Tibial artery (tissue), 4 donors: Measurements from ENCODE around the gene VPS37C.

Experiments used
- DNase-seq, 2 donors: peaks; one replicate each; pipeline ENCODE4 v3.0.0-alpha.2; 2019
- H3K27ac ChIP-seq, 2 donors: fragments of 200-600 bp; sonication (generic) in 1 of 2; 1 replicate in 1 of 2; 2 replicates in 1 of 2; pipeline ENCODE4 v1.5.1; 2018 to 2019; ENCODE audit warnings: mild to moderate bottlenecking in 1 of 2
- H3K27me3 ChIP-seq, 2 donors: fragments of 200-600 bp; sonication (generic) in 1 of 2; one replicate each; pipeline versions ENCODE4 v1.5.1 to v1.6.0; 2016 to 2019
- H3K36me3 ChIP-seq, 3 donors: fragments of 200-600 bp; sonication (generic) in 2 of 3; one replicate each; pipeline ENCODE4 v1.5.1; 2016 to 2019; ENCODE audit warnings: mild to moderate bottlenecking in 2 of 3
- H3K4me1 ChIP-seq, 4 donors: fragments of 200-600 bp; sonication (generic) in 2 of 4; 1 replicate in 3 of 4; 2 replicates in 1 of 4; pipeline ENCODE4 v1.5.1; 2016 to 2019
- H3K4me3 ChIP-seq, 2 donors: fragments of 200-600 bp; sonication (generic) in 1 of 2; 1 replicate in 1 of 2; 2 replicates in 1 of 2; pipeline ENCODE4 v1.5.1; 2018 to 2019; ENCODE audit warnings: mild to moderate bottlenecking in 2 of 2
- H3K9me3 ChIP-seq, 3 donors: fragments of 200-600 bp; sonication (generic) in 1 of 3; one replicate each; pipeline ENCODE4 v1.5.1; 2016 to 2019
- CTCF ChIP-seq, 2 experiments: fragments of 200-600 bp in 1 of 2; fragments of 450-650 bp in 1 of 2; IDR thresholded peaks; one replicate each; pipeline ENCODE4 v1.5.1; 2017 to 2019; ENCODE audit warnings: antibody characterized with exemption in 2 of 2, mild to moderate bottlenecking in 1 of 2, moderate library complexity in 1 of 2
- intact Hi-C: fragments of 100-400 bp; cut with DNase I; formaldehyde crosslinking; loops from one replicate; pipeline ENCODE4 v1.15.0; 2023; ENCODE audit warnings: low total_unique reads

The VPS37C gene

DNA sequence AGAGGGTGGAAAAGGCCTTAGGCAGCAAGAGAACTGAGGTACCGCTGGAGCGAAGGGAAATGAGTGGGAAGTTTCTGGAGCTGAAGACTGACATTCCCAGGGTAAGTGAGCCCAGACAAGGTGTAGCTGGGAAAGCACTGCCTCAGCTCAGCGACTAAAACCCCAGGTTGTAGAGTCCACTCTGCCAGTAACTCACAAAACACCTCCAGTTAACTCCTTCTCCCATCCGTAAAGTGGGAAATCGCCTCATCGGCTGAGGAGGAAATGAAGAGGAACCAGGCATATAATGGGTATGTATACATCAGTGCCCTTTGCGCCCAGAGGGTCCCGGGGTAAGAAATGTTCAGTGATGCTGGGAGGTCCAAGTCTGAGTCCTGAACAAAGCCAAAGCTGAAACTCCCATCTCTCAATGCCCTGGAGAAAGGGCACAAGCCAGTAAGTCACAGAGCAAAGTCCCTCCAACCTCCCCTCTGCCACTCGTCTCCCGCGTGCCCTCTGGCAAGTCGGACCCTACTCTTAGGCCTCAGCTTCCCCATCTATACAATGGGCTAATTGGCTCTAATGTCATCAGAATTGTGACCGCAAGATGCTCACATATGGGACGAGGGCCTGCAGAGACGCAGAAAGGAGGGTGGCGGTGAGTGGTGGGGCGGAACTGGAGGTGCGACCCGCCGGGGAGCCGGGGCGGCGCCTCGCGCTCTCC lies 588 bp downstream of the VPS37C start:
- no peak for DNase-seq
- no peaks in the 10 kb centered on the region for H3K9me3 ChIP-seq
- peak overlapping the region; percentile 68 to 85 for H3K4me3 ChIP-seq
- H3K27ac ChIP-seq, result peak overlapping the region; percentile 91 to 98
- no peaks in the 10 kb centered on the region for H3K36me3 ChIP-seq
- intact Hi-C loops, result loop anchor here (2.0 kb wide), 1 partner anchor 26 kb away; no protein-coding TSS in a partner anchor
- peaks cover 0 to 34% (median 22%) of the 10 kb centered on the region in 4 donors for H3K4me1 ChIP-seq
- no peaks in the 10 kb centered on the region for H3K27me3 ChIP-seq
- TF ChIP-seq CTCF (IDR thresholded peaks at IDR 0.05), result no peak

- Histone ChIP-seq H3K27me3 (no peaks in the 10 kb centered on the region), H3K4me1 (peaks cover 0 to 40% (median 23%) of the 10 kb centered on the region in 4 donors), H3K4me3 (no peak overlapping the region), H3K9me3 (no peaks in the 10 kb centered on the region), H3K36me3 (no peaks in the 10 kb centered on the region), H3K27ac (peak overlapping the region; percentile 54 to 91)
- TF ChIP-seq CTCF (IDR thresholded peaks at IDR 0.05), result no peak
- intact Hi-C loops, result no loop called here
- no peak for DNase-seq
Measured at GRCh38 chr11:61158691-61159381, 2.4 kb downstream of the VPS37C start.

- H3K27ac ChIP-seq, result peak overlapping the region in 1 of 2 donors; percentile 91
- intact Hi-C loops, result no loop called here
- H3K4me1 ChIP-seq, result peaks cover 0 to 50% (median 34%) of the 10 kb centered on the region in 4 donors
- DNase-seq, result no peak
- H3K4me3 ChIP-seq, result no peak overlapping the region
- no peaks in the 10 kb centered on the region for H3K36me3 ChIP-seq
- TF ChIP-seq CTCF (IDR thresholded peaks at IDR 0.05), result no peak
- no peaks in the 10 kb centered on the region for H3K27me3 ChIP-seq
- H3K9me3 ChIP-seq, result no peaks in the 10 kb centered on the region
Measured at GRCh38 chr11:61157743-61158142, 3.5 kb downstream of the VPS37C start.

- no peak overlapping the region for H3K27ac ChIP-seq
- intact Hi-C loops, result no loop called here
Measured at GRCh38 chr11:61155741-61156140, 5.5 kb downstream of the VPS37C start.

GRCh38 chr11:61155312-61155711 lies 5.9 kb downstream of the VPS37C start:
- intact Hi-C loops, result no loop called here
- no peaks in the 10 kb centered on the region for H3K27me3 ChIP-seq
- H3K4me1 ChIP-seq, result peaks cover 0 to 62% (median 48%) of the 10 kb centered on the region in 4 donors
- no peaks in the 10 kb centered on the region for H3K9me3 ChIP-seq
- no peak for TF ChIP-seq CTCF (IDR thresholded peaks at IDR 0.05)
- peak in 1 of 2 donors; percentile 16 for DNase-seq
- no peaks in the 10 kb centered on the region for H3K36me3 ChIP-seq
- no peak overlapping the region for H3K27ac ChIP-seq
- no peak overlapping the region for H3K4me3 ChIP-seq

More at GRCh38 chr11:61155741-61156140, 5.5 kb downstream of the VPS37C start:
- no peak for TF ChIP-seq CTCF (IDR thresholded peaks at IDR 0.05)
- no peak for DNase-seq
- Histone ChIP-seq H3K4me3 (no peak overlapping the region), H3K9me3 (no peaks in the 10 kb centered on the region), H3K36me3 (no peaks in the 10 kb centered on the region), H3K4me1 (peaks cover 0 to 61% (median 47%) of the 10 kb centered on the region in 4 donors), H3K27me3 (no peaks in the 10 kb centered on the region)
